Mesothelial cell of epicardium (in vitro differentiated cells): Measurements from ENCODE around the gene SCEL. TPM values are rescaled to one million over a fixed set of nuclear protein-coding genes. Genes with fewer than 3 reads are reported as not detected.

ENCODE experiments used
- DNase-seq, 2 experiments: peaks; one replicate each; pipeline ENCODE4 v3.0.0; 2021; ENCODE audit warnings: low spot score in 2 of 2; ENCODE audit not compliant: unreplicated experiment in 2 of 2
- H3K27ac Mint-ChIP-seq: 2 replicates; pipeline ENCODE4 v1.8.0; 2021; ENCODE audit warnings: mixed read lengths
- H3K27me3 Mint-ChIP-seq: 2 replicates; pipeline ENCODE4 v1.8.0; 2021; ENCODE audit warnings: low read depth, mixed read lengths
- H3K36me3 Mint-ChIP-seq: 2 replicates; pipeline ENCODE4 v1.8.0; 2021; ENCODE audit warnings: mixed read lengths
- H3K4me1 Mint-ChIP-seq: 2 replicates; pipeline ENCODE4 v1.8.0; 2021; ENCODE audit warnings: mixed read lengths
- H3K4me3 Mint-ChIP-seq: 2 replicates; pipeline ENCODE4 v1.8.0; 2021; ENCODE audit warnings: mild to moderate bottlenecking, moderate library complexity, mixed read lengths
- H3K9me3 Mint-ChIP-seq: 2 replicates; pipeline ENCODE4 v1.8.0; 2021; ENCODE audit warnings: mixed read lengths
- CTCF ChIP-seq: fragments of 200-600 bp; sonication (generic); IDR thresholded peaks from one replicate; pipeline ENCODE4 v1.5.0; 2021; ENCODE audit warnings: antibody characterized with exemption; ENCODE audit not compliant: unreplicated experiment
- total RNA-seq: library from RNA; stranded (reverse); gene quantifications from 3 replicates; pipeline ENCODE4 v1.2.1, GENCODE V29; 2021

Gene SCEL
- total RNA-seq, 1 donor from 2014 or later: not detected

DNA sequence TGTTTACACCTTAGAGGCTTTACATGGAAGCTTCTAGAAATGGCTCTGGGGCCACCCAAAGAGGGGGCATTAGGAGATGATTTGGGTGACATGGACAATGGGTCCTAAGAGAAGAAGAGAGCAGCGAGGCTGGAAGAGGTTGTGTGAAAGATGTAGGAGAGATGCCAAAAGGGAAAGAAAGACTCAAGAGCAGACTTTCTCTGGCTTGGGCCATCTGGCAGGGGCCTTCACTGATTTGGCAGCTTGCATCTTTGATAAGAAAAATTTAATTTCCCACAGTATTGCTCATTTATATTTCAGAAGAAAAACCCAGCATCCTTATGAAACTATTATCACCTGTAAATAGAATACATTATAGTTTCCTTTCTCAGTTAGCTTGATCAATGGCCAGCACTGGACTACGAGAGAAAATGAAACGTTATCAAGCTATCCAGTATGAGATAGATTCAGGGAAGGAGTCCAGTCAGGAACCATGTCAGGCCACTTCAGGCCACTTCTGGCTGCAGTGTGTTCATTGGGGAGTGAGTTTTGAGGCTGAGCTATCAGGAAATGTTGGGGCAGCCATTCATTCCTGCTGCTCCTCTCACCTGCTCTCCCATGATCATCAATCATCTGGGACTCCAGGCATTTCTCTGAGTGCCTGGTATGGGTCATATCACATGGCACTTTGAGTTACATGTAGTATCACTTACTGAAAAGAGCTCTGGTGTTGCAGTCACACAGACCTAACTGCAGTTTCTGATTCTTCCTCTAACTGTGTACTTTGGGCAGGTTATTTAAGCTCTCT lies 10.3 kb downstream of the SCEL start:
- H3K27ac Mint-ChIP-seq: no peak overlapping the region
- H3K9me3 Mint-ChIP-seq: no peaks in the 10 kb centered on the region
- H3K4me3 Mint-ChIP-seq: no peak overlapping the region
- no peaks in the 10 kb centered on the region for H3K27me3 Mint-ChIP-seq
- H3K36me3 Mint-ChIP-seq: no peaks in the 10 kb centered on the region
- no peak for DNase-seq
- peaks cover 34% of the 10 kb centered on the region for H3K4me1 Mint-ChIP-seq
- no peak for TF ChIP-seq CTCF

DNA sequence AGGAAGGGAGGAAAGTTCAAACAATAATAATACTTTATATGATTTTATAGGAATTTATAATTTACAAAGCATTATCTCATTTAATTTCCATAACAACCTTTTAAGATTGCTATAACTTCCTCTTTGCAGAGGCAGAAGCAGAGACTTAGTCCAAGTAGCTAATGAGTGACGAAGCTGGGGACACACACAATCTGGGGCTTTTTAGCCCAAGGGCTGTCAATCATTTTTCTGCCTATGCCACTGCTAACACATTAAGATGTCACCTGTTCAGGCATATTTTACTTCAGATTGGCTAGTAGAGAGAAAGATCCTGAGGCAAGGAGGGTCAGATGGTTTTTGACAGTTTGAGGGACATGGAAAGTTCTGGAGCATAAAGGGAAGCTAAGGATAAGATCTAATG lies 12.6 kb downstream of the SCEL start:
- Mint-ChIP-seq H3K27me3 (no peaks in the 10 kb centered on the region), H3K27ac (no peak overlapping the region), H3K4me3 (no peak overlapping the region), H3K4me1 (peaks cover 33% of the 10 kb centered on the region), H3K36me3 (no peaks in the 10 kb centered on the region), H3K9me3 (no peaks in the 10 kb centered on the region)
- no peak for DNase-seq
- no peak for TF ChIP-seq CTCF

DNA sequence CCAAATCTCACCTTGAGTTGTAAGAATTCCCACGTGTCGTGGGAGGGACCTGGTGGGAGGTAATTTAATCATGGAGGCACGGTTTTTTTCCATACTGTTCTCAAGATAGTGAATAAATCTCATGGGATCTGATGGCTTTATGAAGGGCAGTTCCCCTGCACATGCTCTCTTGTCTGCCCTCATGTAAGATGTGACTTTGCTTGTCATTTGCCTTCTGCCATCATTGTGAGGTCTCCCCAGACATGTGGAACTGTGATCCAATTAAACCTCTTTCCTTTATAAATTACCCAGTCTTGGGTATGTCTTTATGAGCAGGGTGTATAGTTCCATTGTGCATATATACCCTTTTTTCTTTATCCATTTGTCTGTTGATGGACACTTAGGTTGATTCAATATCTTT lies 13.1 kb downstream of the SCEL start:
- Mint-ChIP-seq H3K4me3 (no peak overlapping the region), H3K27me3 (no peaks in the 10 kb centered on the region)

DNA sequence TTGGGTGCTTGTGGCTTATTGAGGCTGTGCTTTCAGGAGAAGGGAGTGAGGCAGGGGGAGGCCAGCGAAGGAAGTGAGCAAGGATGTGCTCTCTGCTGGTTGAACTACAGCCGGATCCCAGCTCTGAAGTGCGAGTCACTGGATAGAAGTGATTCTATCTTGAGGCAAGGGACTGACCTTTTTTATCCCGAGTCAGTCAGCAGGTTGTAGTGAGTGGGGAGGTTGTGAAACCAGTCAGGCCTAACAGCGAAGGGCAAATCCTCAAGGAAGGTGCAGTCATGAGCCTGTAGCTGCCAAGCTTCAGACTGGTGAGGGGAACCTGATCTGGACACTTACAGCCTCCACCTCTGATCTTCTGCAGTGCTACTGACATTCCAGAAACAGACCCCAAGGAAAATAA lies 18.6 kb downstream of the SCEL start:
- H3K4me3 Mint-ChIP-seq: no peak overlapping the region
- DNase-seq: no peak
- TF ChIP-seq CTCF: no peak
- no peaks in the 10 kb centered on the region for H3K27me3 Mint-ChIP-seq
- H3K27ac Mint-ChIP-seq: no peak overlapping the region
- no peaks in the 10 kb centered on the region for H3K9me3 Mint-ChIP-seq
- no peaks in the 10 kb centered on the region for H3K36me3 Mint-ChIP-seq
- H3K4me1 Mint-ChIP-seq: peaks cover 22% of the 10 kb centered on the region

More for the DNA sequence above, 13.1 kb downstream of the SCEL start:
- H3K4me1 Mint-ChIP-seq: peaks cover 31% of the 10 kb centered on the region
- no peak overlapping the region for H3K27ac Mint-ChIP-seq
- no peak for TF ChIP-seq CTCF
- DNase-seq: no peak
- no peaks in the 10 kb centered on the region for H3K9me3 Mint-ChIP-seq
- H3K36me3 Mint-ChIP-seq: no peaks in the 10 kb centered on the region

DNA sequence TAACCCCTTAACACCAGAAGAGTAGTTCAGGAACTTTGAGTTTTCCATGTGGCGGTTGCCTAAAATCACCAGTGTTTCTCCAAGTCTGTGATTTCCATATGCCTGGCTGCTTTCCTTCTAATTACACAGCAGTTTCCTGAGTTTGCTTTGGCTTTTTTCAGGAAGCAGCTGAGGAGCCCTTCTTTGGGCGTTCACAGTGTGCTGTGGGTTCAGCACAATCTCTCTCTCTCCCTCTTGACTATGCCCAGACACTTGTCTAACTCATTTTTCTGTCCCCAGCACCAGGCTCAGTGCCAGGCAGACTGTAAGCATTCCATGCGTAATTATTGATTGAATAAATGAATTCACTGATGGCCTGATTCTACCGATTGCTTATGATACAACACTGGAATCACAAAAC lies 19.7 kb downstream of the SCEL start:
- TF ChIP-seq CTCF: no peak
- no peak for DNase-seq
- Mint-ChIP-seq H3K4me1 (peaks cover 30% of the 10 kb centered on the region), H3K36me3 (no peaks in the 10 kb centered on the region), H3K27ac (no peak overlapping the region), H3K4me3 (no peak overlapping the region), H3K9me3 (no peaks in the 10 kb centered on the region), H3K27me3 (no peaks in the 10 kb centered on the region)
